Stomach (tissue), 9 donors: ENCODE measurements around the gene CHMP4A. TPM values are rescaled to one million over a fixed set of nuclear protein-coding genes. Genes with fewer than 3 reads are reported as not detected.

Experiments
- DNase-seq, 2 donors: peaks; one replicate each; pipeline versions ENCODE4 v3.0.0 to v3.0.0-alpha.2; 2013 to 2019
- H3K27ac ChIP-seq, 5 donors: fragments of 200-600 bp in 4 of 5; sonication (generic) in 4 of 5; one replicate each; pipeline ENCODE4 v1.5.1; 2013 to 2019; ENCODE audit warnings: mild to moderate bottlenecking in 1 of 5, moderate library complexity in 1 of 5
- H3K27me3 ChIP-seq, 3 donors: fragments of 200-600 bp; sonication (generic); one replicate each; pipeline ENCODE4 v1.5.1; 2017 to 2019; ENCODE audit warnings: mixed run types in 1 of 3
- H3K36me3 ChIP-seq, 4 donors: fragments of 200-600 bp; sonication (generic); 1 replicate in 3 of 4; 2 replicates in 1 of 4; pipeline ENCODE4 v1.5.1; 2016 to 2019
- H3K4me1 ChIP-seq, 4 donors: fragments of 200-600 bp; sonication (generic); one replicate each; pipeline ENCODE4 v1.5.1; 2016 to 2019
- H3K4me3 ChIP-seq, 4 donors: fragments of 200-600 bp; sonication (generic) in 3 of 4; one replicate each; pipeline ENCODE4 v1.5.1; 2016 to 2019; ENCODE audit warnings: mild to moderate bottlenecking in 1 of 4
- H3K9me3 ChIP-seq, 4 donors: fragments of 200-600 bp; sonication (generic); one replicate each; pipeline ENCODE4 v1.5.1; 2016 to 2019
- CTCF ChIP-seq, 7 experiments: fragments of 450-650 bp in 4 of 7; fragments of 200-600 bp in 3 of 7; sonication (generic) in 3 of 7; IDR thresholded peaks; one replicate each; pipeline ENCODE4 v1.5.1; 2016 to 2019; ENCODE audit warnings: antibody characterized with exemption in 7 of 7, control low read depth in 2 of 7, mild to moderate bottlenecking in 1 of 7
- EP300 ChIP-seq: sonication (generic); formaldehyde crosslinking; IDR thresholded peaks from one replicate; pipeline ENCODE4 v1.6.1; 2017; ENCODE audit warnings: antibody characterized with exemption
- POLR2A ChIP-seq, 4 donors: fragments of 450-650 bp; IDR thresholded peaks; one replicate each; pipeline ENCODE4 v1.6.1; 2016; ENCODE audit warnings: antibody characterized with exemption in 4 of 4, control low read depth in 2 of 4, mild to moderate bottlenecking in 1 of 4, moderate library complexity in 1 of 4
- POLR2AphosphoS5 ChIP-seq, 3 donors: sonication (generic); formaldehyde crosslinking; IDR thresholded peaks; one replicate each; pipeline ENCODE4 v1.6.1; 2016; ENCODE audit warnings: antibody characterized with exemption in 3 of 3
- WGBS, 5 donors: extraction: QIAGEN DNeasy Blood & Tissue Kit in 3 of 5; methylation state at CpG; one replicate each; pipeline versions ENCODE4 v1.1.5 to v1.1.7; 2013 to 2018; 5-methylcytosine and 5-hydroxymethylcytosine counted together
- intact Hi-C: fragments of 100-400 bp; cut with DNase I; formaldehyde crosslinking; loops from one replicate; pipeline ENCODE4 v1.15.1; 2023; ENCODE audit warnings: low total_unique reads
- polyA plus RNA-seq, 3 donors: library from polyadenylated mRNA; stranded (reverse); fragments of 200-250 nt; gene quantifications; one replicate each; pipeline ENCODE4 v1.2.3, GENCODE V29; 2013
- total RNA-seq, 5 donors: library from RNA; depleted of rRNA; stranded (reverse); fragments of >200 nt; gene quantifications; one replicate each; pipeline versions ENCODE4 v1.1.0 to v1.2.3, GENCODE V29; 2014 to 2016
- donor health status: healthy with polysubstance abuse.
- donor health status: Bipolar disorder and iron deficiency.
- donor health status: healthy.

The CHMP4A gene
- total and polyA plus RNA-seq, 8 donors, result 27.8 to 135 (median 37.2) TPM; not detected in 1

- no peak for DNase-seq
- Histone ChIP-seq H3K36me3 (peaks cover 55 to 81% (median 76%) of the 10 kb centered on the region in 4 donors), H3K27me3 (no peaks in the 10 kb centered on the region), H3K27ac (peak overlapping the region; percentile 56 to 97 (median 95)), H3K9me3 (no peaks in the 10 kb centered on the region), H3K4me3 (peak overlapping the region; percentile 62 to 80 (median 69)), H3K4me1 (peaks cover 26 to 64% (median 47%) of the 10 kb centered on the region in 4 donors)
- TF ChIP-seq CTCF (IDR thresholded peaks at IDR 0.05) (no peak), EP300 (no peak), POLR2A (IDR thresholded peaks at IDR 0.05) (no peak), POLR2AphosphoS5 (IDR thresholded peaks at IDR 0.05) (no peak)
- WGBS, 5 donors, result 7 to 21% (median 20%) methylated on average over 7 to 8 of the region's 8 CpGs
- intact Hi-C loops, result no loop called here
These were observed 51.2 kb downstream of the CHMP4A start for GRCh38 chr14:24162093-24162492.

GRCh38 chr14:24160850-24161804 lies 52.2 kb downstream of the CHMP4A start, which contains the start of gene IRF9:
IRF9 (plus strand) TSS chr14:24161265; CDS start chr14:24162145, 880 bp downstream.
- H3K36me3 ChIP-seq, result peaks cover 62 to 81% (median 76%) of the 10 kb centered on the region in 4 donors
- intact Hi-C loops, result no loop called here

GRCh38 chr14:24160499-24160849 lies 52.8 kb downstream of the CHMP4A start:
- peak overlapping the region; percentile 41 to 97 (median 95) for H3K27ac ChIP-seq
- H3K4me3 ChIP-seq, result peak overlapping the region in 1 of 4 donors; percentile 71
- no peaks in the 10 kb centered on the region for H3K9me3 ChIP-seq
- DNase-seq, result no peak
- H3K27me3 ChIP-seq, result no peaks in the 10 kb centered on the region
- 87 to 96% (median 94%) methylated on average over 4 of the region's 4 CpGs for WGBS, 5 donors
- peaks cover 26 to 52% (median 45%) of the 10 kb centered on the region in 4 donors for H3K4me1 ChIP-seq
- H3K36me3 ChIP-seq, result peaks cover 62 to 81% (median 76%) of the 10 kb centered on the region in 4 donors
- no peak for TF ChIP-seq EP300
- TF ChIP-seq POLR2AphosphoS5 (IDR thresholded peaks at IDR 0.05), result no peak
- TF ChIP-seq CTCF (IDR thresholded peaks at IDR 0.05), result no peak
- TF ChIP-seq POLR2A (IDR thresholded peaks at IDR 0.05), result no peak
- intact Hi-C loops, result no loop called here

More at GRCh38 chr14:24160850-24161804, 52.2 kb downstream of the CHMP4A start, which contains the start of gene IRF9:
- peak within 1 kb of the TSS; percentile 91 to 97 (median 95) for H3K27ac ChIP-seq
- no peaks in the 10 kb centered on the region for H3K9me3 ChIP-seq
- TF ChIP-seq CTCF (IDR thresholded peaks at IDR 0.05) (peak in 6 of 7 experiments; percentile 77 to 99 (median 92)), POLR2A (IDR thresholded peaks at IDR 0.05) (peak in 1 of 4 donors; percentile 16), POLR2AphosphoS5 (IDR thresholded peaks at IDR 0.05) (peak; percentile 92 to 99 (median 97)), EP300 (peak; percentile 57)
- WGBS, 5 donors, result 0 to 1% (median 1%) methylated on average over 12 of the region's 12 CpGs
- peak; percentile 98 for DNase-seq
- H3K4me3 ChIP-seq, result peak within 1 kb of the TSS; percentile 62 to 80 (median 69)
- no peaks in the 10 kb centered on the region for H3K27me3 ChIP-seq
- H3K4me1 ChIP-seq, result peaks cover 26 to 55% (median 47%) of the 10 kb centered on the region in 4 donors

GRCh38 chr14:24159777-24160498 lies 53.4 kb downstream of the CHMP4A start:
- peaks cover 26 to 46% (median 40%) of the 10 kb centered on the region in 4 donors for H3K4me1 ChIP-seq
- intact Hi-C loops, result no loop called here
- peak overlapping the region; percentile 16 to 97 (median 95) for H3K27ac ChIP-seq
- no peaks in the 10 kb centered on the region for H3K27me3 ChIP-seq
- H3K4me3 ChIP-seq, result no peak overlapping the region
- H3K36me3 ChIP-seq, result peaks cover 62 to 81% (median 76%) of the 10 kb centered on the region in 4 donors
- DNase-seq, result no peak
- H3K9me3 ChIP-seq, result no peaks in the 10 kb centered on the region
- TF ChIP-seq CTCF (IDR thresholded peaks at IDR 0.05) (no peak), POLR2AphosphoS5 (IDR thresholded peaks at IDR 0.05) (no peak), EP300 (no peak), POLR2A (IDR thresholded peaks at IDR 0.05) (no peak)
- WGBS, 5 donors, result 78 to 89% (median 83%) methylated on average over 11 of the region's 11 CpGs
